Activated CD4-positive, alpha-beta T cell treated with anti-CD3 and anti-CD28 coated beads, Interleukin-2, amount 50 U/mL, for 1 hour (primary cell): ENCODE results near the gene EML1.
A peak's percentile ranks its signal among the peaks of the same experiment; 100 is the strongest.

ENCODE experiments used
- DNase-seq: peaks from one replicate; pipeline ENCODE4 v3.0.0-alpha.2; 2020

The EML1 gene

GRCh38 chr14:99971941-99972747 is 178.9 kb downstream of the EML1 start:
- no peak for DNase-seq

DNA sequence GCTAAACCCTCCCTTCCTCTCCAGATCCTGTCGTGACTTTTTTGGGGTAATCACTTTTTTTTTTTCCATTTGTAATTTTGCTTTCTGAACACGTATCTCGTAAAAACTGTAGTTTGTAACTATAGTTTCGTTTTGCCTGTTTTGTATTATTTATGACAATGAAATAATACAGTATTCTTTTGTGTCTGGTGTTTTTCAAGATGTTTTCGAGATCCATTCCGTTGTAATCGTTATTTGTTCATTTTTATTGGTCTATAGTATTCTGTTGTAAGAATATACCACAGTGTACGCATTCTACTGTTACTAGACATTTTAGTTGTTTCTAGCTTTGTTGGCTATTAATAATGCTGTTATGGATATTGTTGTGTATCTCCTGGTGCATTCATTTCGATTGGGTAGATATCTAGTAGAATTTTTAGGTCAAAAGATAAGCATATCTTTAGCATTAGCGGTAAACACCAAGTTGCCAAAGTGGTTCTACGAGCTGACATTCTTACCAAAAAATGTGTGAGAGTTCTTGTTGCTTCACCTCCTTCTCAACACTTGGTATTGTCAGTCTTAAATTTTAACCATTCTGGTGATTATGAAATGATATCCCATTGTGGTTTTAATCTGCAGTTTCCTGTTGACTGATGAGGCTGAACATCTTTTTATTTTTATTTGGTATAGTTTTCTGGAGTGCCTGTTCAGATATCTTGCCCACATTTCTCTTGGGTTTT is 179.7 kb downstream of the EML1 start:
- no peak for DNase-seq

DNA sequence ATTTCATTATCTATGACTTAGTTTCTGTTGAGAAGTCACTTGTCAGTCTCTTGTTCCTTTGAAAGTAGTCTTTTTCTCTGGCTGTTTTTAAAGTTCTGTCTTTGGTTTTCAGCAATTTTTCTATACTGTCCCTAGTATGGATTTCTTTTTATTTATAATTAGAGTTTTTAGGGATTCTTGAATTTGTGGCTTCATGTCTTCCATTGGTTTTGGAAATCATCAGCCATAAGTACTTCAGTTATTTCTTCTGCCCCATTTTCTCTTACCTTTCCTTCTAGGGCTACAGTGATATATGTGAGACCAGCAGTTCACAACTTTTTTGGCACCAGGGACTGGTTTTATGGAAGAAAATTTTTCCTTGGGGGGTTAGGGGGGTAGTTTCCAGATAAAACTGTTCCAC is 182.0 kb downstream of the EML1 start:
- DNase-seq = no peak

DNA sequence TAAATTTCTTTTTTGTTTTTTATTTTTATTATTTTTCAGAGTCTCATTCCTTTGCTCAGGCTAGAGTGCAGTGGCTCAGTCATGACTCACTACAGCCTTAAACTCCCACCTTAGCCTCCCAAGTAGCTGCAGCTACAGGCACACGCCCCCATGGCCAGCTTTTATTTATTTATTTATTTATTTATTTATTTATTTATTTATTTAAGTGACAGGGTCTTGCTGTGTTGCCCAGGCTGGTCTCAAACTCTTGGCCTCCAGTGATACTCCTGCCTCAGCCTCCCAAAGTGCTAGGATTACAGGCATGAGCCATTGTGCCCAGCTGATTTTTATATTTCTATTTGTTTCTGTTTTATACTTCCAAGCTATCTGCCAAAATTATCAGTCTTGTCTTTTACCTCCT is 182.8 kb downstream of the EML1 start:
- no peak for DNase-seq

GRCh38 chr14:99976681-99977080 is 183.5 kb downstream of the EML1 start:
- DNase-seq = no peak

DNA sequence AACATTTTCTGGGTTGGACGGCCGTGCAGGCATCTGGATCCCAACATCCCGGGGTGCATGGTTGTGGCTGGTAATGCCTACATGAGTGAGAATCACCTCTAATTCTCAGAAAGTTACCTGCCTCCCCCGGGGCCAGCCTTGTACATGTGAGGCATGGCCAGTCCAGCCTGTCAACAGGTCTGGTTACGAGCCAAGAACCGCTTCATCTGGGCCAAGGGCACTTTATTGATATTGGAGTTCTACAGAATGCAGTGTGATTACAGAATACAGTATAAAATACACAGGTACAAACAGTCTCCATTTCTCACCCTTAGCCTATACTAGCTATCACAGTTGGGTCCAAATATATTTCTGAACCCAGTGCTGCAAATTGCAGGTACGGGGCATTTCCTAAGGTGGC is 187.1 kb downstream of the EML1 start:
- DNase-seq = no peak

DNA sequence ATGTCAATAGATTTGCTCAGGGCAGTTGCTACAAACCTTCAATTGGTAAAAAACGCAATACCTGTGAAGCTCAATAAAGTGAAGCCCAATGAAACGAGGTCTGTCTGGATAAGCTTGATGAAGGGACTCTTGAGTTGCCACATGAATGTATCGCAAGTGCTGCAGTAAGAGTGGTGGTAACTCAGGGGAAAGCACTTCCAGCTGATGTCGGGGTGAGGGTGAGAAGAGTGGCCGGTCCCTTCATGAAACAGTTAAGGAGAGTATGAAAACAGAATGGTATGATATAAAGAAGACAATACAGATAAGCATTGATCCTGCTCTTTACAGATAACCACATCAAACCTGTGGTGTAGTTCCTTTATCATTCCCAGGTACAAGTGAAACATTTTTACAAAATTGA is 188.6 kb downstream of the EML1 start:
- no peak for DNase-seq

DNA sequence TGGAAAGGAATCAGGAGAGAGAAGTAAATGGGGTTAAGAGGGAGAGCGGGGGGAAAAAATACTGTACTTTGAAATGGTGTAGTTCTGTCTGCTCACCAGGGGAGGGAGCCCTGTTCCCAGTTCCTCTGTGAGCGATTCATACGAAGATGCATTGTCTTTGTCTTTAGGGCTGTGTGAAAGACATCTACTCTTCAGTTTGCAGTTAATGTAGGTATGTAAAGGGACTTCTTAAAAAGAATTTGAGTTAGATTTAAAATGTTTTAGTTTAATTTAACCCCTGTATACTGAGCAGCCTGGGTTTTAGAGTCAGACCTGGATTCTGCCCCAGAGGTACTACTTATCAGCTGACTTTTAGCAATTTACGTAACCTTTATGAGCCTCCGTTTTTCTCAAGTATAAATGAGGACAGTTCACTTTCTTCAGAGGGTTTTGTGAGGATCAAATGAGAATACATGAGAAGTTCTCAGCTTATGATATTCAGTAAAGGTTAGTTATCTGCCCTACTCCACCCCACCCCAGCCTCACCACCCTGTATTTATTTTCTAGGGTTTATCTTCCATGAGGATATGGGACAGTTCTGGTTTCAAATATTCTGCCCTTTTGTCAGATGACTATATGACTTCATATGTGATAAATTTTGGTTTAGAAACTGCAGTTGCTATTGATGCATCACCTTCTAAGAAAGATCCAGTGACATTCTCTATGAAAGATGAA is 189.5 kb downstream of the EML1 start:
- peak; percentile 54 for DNase-seq

DNA sequence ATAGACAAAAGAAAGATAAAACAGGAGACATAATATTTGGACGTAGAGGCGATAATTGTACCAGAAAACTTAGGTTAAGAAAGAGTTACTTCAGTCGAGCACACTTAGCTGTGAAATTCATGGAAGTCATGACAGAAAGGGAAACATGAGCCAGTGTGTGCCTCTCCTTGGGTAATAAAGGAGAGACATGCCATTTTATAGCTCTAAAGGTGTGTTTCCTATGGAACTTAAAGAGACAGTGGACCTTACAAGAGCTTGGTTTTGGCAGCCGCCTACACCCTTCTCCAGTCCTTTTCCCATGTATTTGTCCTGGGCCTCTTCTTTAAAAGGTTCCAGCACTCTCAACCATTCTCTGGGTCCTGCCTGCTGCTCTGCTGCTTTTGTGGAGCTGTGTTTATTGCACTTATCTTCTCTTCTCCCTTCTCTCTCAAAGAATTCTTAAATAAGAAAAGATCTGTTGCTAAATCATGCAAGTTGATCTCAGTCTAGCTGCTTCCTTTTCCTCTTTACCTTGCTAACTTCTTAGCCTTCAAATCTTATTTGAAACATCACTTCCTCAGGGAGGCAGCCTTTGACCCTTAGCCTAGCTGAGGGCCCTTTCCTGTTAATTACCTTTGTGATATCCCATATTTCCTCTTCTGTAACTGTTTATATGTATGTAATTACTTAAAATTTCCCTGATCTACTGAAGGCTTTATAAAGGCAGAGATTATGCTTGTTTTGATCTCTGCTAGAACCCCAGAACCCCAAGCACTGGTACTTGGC is 190.2 kb downstream of the EML1 start:
- no peak for DNase-seq

- DNase-seq = no peak
These were observed 190.8 kb downstream of the EML1 start for GRCh38 chr14:99984036-99984435.

- DNase-seq = no peak
These were observed 193.2 kb downstream of the EML1 start for GRCh38 chr14:99986396-99986795.

DNA sequence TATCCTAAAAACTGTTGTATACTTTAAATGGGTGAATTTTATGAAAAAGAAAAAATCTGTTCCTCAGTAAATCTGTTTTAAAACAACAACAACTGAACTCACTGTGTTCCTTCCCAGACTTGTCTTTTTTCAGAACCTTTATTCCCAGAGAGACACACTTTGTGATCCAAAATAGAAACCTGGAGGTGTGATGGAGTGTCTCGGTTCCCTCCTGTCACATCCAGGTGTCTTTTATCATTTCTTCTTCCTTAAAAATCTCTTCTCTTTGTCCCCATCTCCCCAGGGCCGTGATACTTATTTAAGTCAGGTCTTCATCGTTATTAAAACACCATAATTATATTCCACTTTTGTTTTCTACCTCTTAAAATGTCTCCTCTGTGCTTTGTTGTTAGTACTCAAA is 195.8 kb downstream of the EML1 start:
- no peak for DNase-seq

- DNase-seq = no peak
These were observed 197.3 kb downstream of the EML1 start for GRCh38 chr14:99990268-99991170.

DNA sequence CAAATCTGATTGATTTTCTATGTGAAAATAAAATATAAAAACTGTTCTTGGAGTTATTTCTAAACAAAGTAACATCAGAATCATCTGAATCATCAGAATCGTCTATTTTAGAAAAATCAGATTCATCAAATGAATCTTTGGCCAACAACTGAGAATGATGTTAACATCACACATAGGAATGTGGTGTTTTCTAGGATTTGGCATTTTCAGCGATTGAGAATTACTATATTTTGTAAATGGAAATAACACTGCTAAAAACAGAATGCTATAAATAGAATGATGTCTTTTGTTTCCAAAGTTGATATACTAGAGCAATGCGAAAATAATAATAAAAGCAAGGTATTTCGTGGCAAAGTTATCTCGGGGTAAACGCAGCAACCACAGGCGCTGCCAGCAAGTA is 198.1 kb downstream of the EML1 start:
- DNase-seq = no peak
